C4-2B (cell line): Measurements from ENCODE around the gene TYW3.
"Not testable (repeated sequence)": the region's sequence is repeated elsewhere in the genome, so short reads cannot be mapped to it uniquely, and the experiment has no call there.

Experiments used
- ZFX ChIP-seq: fragments of 450-650 bp; IDR thresholded peaks from 2 replicates; pipeline ENCODE4 v1.6.1; 2017
- TF ChIP-seq, protein P1 (sequence below): fragments of 450-650 bp; conservative IDR thresholded peaks from 2 replicates; pipeline ENCODE4 v1.5.1; 2017; ENCODE audit warnings: mild to moderate bottlenecking

DNA sequence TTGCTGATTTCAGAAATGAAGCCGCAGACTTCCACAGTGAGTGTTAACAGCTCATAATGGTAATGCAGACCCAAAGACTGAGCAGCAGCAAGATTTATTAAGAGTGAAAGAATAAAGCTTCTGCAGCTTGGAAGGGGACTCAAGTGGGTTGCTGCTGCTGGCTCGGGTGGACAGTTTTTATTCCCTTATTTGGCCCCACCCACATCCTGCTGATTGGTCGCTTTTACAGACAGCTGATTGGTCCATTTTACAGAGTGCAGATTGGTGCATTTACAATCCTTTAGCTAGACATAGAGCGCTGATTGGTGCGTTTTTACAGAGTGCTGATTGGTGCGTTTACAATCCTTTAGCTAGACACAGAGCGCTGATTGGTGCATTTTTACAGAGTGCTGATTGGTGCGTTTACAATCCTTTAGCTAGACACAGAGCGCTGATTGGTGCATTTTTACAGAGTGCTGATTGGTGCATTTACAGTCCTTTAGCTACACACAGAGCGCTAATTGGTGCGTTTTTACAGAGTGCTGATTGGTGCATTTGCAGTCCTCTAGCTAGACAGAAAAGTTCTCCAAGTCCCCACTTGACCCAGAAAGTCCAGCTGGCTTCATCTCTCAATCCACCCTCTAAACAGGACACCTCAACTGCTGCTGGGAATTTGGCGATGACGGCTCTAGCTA is 7.5 kb downstream of the TYW3 start:
- TF ChIP-seq, protein P1, sequence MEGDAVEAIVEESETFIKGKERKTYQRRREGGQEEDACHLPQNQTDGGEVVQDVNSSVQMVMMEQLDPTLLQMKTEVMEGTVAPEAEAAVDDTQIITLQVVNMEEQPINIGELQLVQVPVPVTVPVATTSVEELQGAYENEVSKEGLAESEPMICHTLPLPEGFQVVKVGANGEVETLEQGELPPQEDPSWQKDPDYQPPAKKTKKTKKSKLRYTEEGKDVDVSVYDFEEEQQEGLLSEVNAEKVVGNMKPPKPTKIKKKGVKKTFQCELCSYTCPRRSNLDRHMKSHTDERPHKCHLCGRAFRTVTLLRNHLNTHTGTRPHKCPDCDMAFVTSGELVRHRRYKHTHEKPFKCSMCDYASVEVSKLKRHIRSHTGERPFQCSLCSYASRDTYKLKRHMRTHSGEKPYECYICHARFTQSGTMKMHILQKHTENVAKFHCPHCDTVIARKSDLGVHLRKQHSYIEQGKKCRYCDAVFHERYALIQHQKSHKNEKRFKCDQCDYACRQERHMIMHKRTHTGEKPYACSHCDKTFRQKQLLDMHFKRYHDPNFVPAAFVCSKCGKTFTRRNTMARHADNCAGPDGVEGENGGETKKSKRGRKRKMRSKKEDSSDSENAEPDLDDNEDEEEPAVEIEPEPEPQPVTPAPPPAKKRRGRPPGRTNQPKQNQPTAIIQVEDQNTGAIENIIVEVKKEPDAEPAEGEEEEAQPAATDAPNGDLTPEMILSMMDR: not testable (repeated sequence)
- TF ChIP-seq ZFX: not testable (repeated sequence)
